Hair follicle dermal papilla cell (primary cell): Measurements from ENCODE around the gene CRYGA. TPM values are rescaled to one million over a fixed set of nuclear protein-coding genes. Genes with fewer than 3 reads are reported as not detected.

Experiments
- total RNA-seq: library from RNA; depleted of rRNA; stranded (reverse); fragments of >200 nt; gene quantifications from 2 replicates; pipeline ENCODE4 v1.2.3, GENCODE V29; 2012

The CRYGA gene
- total RNA-seq: not detected in 2 replicates

GRCh38 chr2:208163489-208163888, at the start of gene CRYGA:
TSS of gene CRYGA (minus strand) at chr2:208163589. CDS start at chr2:208163556, 33 bp downstream.

GRCh38 chr2:208189810-208190503, 26.6 kb upstream of the CRYGA start, which contains the start of gene C2orf80:
TSS of gene C2orf80 (minus strand) at chr2:208190030. CDS start at chr2:208186986, 3,044 bp downstream.

GRCh38 chr2:208146006-208146405, 17.4 kb downstream of the CRYGA start, which contains the start of gene CRYGB:
TSS of gene CRYGB (minus strand) at chr2:208146158. CDS start at chr2:208146120, 38 bp downstream.

GRCh38 chr2:208129744-208130711, 33.4 kb downstream of the CRYGA start, which contains the start of gene CRYGC:
TSS of gene CRYGC (minus strand) at chr2:208129828. CDS start at chr2:208129792, 36 bp downstream.

GRCh38 chr2:208124013-208124715, 39.2 kb downstream of the CRYGA start, which contains the start of gene CRYGD:
TSS of gene CRYGD (minus strand) at chr2:208124524. CDS start at chr2:208124473, 51 bp downstream.

Other genes starting within 250 kb of the CRYGA start
- gene PLEKHM3, start 138.1 kb downstream of the CRYGA start, total RNA-seq: 20.4 and 26.4 TPM in 2 replicates
- not detected in 2 replicates for gene CRYGD, start 39.1 kb downstream of the CRYGA start, total RNA-seq
- gene CRYGC, start 33.8 kb downstream of the CRYGA start, total RNA-seq: not detected in 2 replicates
- not detected in 2 replicates for gene CRYGB, start 17.4 kb downstream of the CRYGA start, total RNA-seq
- gene C2orf80, start 26.4 kb upstream of the CRYGA start, total RNA-seq: not detected in 2 replicates
- gene IDH1, start 91.5 kb upstream of the CRYGA start, total RNA-seq: 151 and 162 TPM in 2 replicates
- gene PIKFYVE, start 102.7 kb upstream of the CRYGA start, total RNA-seq: 42.3 and 53.7 TPM in 2 replicates
- gene PTH2R, start 243.2 kb upstream of the CRYGA start, total RNA-seq: 0.16 TPM in 1 of 2 replicates, not detected in the other